Fibroblast of lung (primary cell): ENCODE data around the gene ZNF76. TPM values are rescaled to one million over a fixed set of nuclear protein-coding genes. Genes with fewer than 3 reads are reported as not detected.

ENCODE experiments used
- DNase-seq, 2 donors: peaks; one replicate each; pipeline versions ENCODE4 v3.0.0 to v3.0.0-alpha.2; 2010; ENCODE audit warnings: low read depth in 2 of 2
- H2AFZ ChIP-seq: 2 replicates; pipeline ENCODE4 v1.5.1; 2012; ENCODE audit warnings: low read length, control low read depth, inconsistent platforms
- H3K27ac ChIP-seq: 2 replicates; pipeline ENCODE4 v1.5.1; 2011; ENCODE audit warnings: low read length, control low read depth; ENCODE audit not compliant: insufficient read depth
- H3K27me3 ChIP-seq: 2 replicates; pipeline ENCODE4 v1.5.1; 2011; ENCODE audit warnings: mild to moderate bottlenecking, low read length; ENCODE audit not compliant: control insufficient read depth, insufficient read depth
- H3K36me3 ChIP-seq: 2 replicates; pipeline ENCODE4 v1.5.1; 2011; ENCODE audit warnings: low read length; ENCODE audit not compliant: control insufficient read depth, insufficient read depth
- H3K4me1 ChIP-seq: 2 replicates; pipeline ENCODE4 v1.5.1; 2011; ENCODE audit warnings: low read length; ENCODE audit not compliant: control insufficient read depth, insufficient read depth; ENCODE audit errors: extremely low read depth
- H3K4me2 ChIP-seq: 2 replicates; pipeline ENCODE4 v1.5.1; 2011; ENCODE audit warnings: low read length, control low read depth; ENCODE audit not compliant: insufficient read depth; ENCODE audit errors: extremely low read depth
- H3K4me3 ChIP-seq, 4 experiments: fragments of 200-600 bp in 1 of 4; sonication (generic) in 1 of 4; replicated peaks in 1 of 4; 2 replicates each; pipeline ENCODE4 v1.5.1; 2011 to 2016; ENCODE audit warnings: low read length in 4 of 4, low read depth in 3 of 4, mild to moderate bottlenecking in 3 of 4, control low read depth in 2 of 4, inconsistent platforms in 1 of 4, mixed read lengths in 1 of 4; ENCODE audit not compliant: insufficient read depth in 1 of 4; ENCODE audit errors: control extremely low read depth in 1 of 4
- H3K79me2 ChIP-seq: 2 replicates; pipeline ENCODE4 v1.5.1; 2012; ENCODE audit warnings: mild to moderate bottlenecking, low read length, inconsistent platforms; ENCODE audit not compliant: control insufficient read depth, insufficient read depth
- H3K9ac ChIP-seq: 2 replicates; pipeline ENCODE4 v1.5.1; 2011; ENCODE audit warnings: mild to moderate bottlenecking, low read length, control low read depth; ENCODE audit not compliant: insufficient read depth
- H3K9me3 ChIP-seq: 2 replicates; pipeline ENCODE4 v1.5.1; 2012; ENCODE audit warnings: low read depth, low read length; ENCODE audit not compliant: control insufficient read depth, insufficient read depth
- H4K20me1 ChIP-seq: 2 replicates; pipeline ENCODE4 v1.5.1; 2011; ENCODE audit warnings: low read length; ENCODE audit not compliant: control insufficient read depth, insufficient read depth; ENCODE audit errors: extremely low read depth
- CTCF ChIP-seq, 2 donors: IDR thresholded peaks in 1 of 2; conservative IDR thresholded peaks in 1 of 2; 1 replicate in 1 of 2; 2 replicates in 1 of 2; pipeline ENCODE4 v1.5.1; 2011 to 2012; ENCODE audit warnings: low read length in 2 of 2, control low read depth in 1 of 2, inconsistent platforms in 1 of 2, low read depth in 1 of 2, mild to moderate bottlenecking in 1 of 2
- EZH2 ChIP-seq: IDR thresholded peaks from 2 replicates; pipeline ENCODE4 v1.5.1; 2012; ENCODE audit warnings: low read length, control low read depth, mild to moderate bottlenecking; ENCODE audit errors: missing control alignments
- polyA plus RNA-seq, 2 donors: library from polyadenylated mRNA; depleted of rRNA in 1 of 2; stranded (reverse) in 1 of 2; unstranded in 1 of 2; fragments of >200 nt; gene quantifications; 2 replicates each; pipeline ENCODE4 v1.2.1, GENCODE V29; 2011 to 2012; ENCODE audit warnings: missing spikeins in 1 of 2
- total RNA-seq: library from RNA; depleted of rRNA; stranded (reverse); fragments of >200 nt; gene quantifications from 2 replicates; pipeline ENCODE4 v1.2.1, GENCODE V29; 2014

Gene ZNF76
- total and polyA plus RNA-seq, 2 donors (not counting 1 experiment from before 2014, with no cell fraction given) = 9.6 to 19.5 TPM

- no peak overlapping the region for H3K4me3 ChIP-seq
- no peak overlapping the region for H2AFZ ChIP-seq
- DNase-seq = peak in 1 of 2 donors; percentile 27
- no peaks in the 10 kb centered on the region for H3K4me1 ChIP-seq
- no peak overlapping the region for H3K27ac ChIP-seq
- no peaks in the 10 kb centered on the region for H4K20me1 ChIP-seq
- no peaks in the 10 kb centered on the region for H3K9me3 ChIP-seq
- H3K27me3 ChIP-seq = no peaks in the 10 kb centered on the region
- no peak overlapping the region for H3K9ac ChIP-seq
- no peak overlapping the region for H3K4me2 ChIP-seq
- TF ChIP-seq EZH2 = no peak
- no peak for TF ChIP-seq CTCF (conservative IDR thresholded peaks at IDR 0.05 in 1 of 2, IDR thresholded peaks at IDR 0.05 in 1 of 2; ENCODE audit: low read depth in 1 of 2, low read length in 2 of 2)
- no peaks in the 10 kb centered on the region for H3K36me3 ChIP-seq
- no peaks in the 10 kb centered on the region for H3K79me2 ChIP-seq
These were observed 20.7 kb upstream of the ZNF76 start for GRCh38 chr6:35238843-35239289.

- no peak overlapping the region for H3K4me3 ChIP-seq
- TF ChIP-seq CTCF (conservative IDR thresholded peaks at IDR 0.05 in 1 of 2, IDR thresholded peaks at IDR 0.05 in 1 of 2; ENCODE audit: low read depth in 1 of 2, low read length in 2 of 2) = no peak
- TF ChIP-seq EZH2 = no peak
- no peak for DNase-seq
- no peak overlapping the region for H3K9ac ChIP-seq
- H3K4me1 ChIP-seq = no peaks in the 10 kb centered on the region
- no peak overlapping the region for H3K4me2 ChIP-seq
- no peaks in the 10 kb centered on the region for H3K27me3 ChIP-seq
- no peak overlapping the region for H2AFZ ChIP-seq
- no peaks in the 10 kb centered on the region for H3K79me2 ChIP-seq
- no peaks in the 10 kb centered on the region for H3K9me3 ChIP-seq
- no peaks in the 10 kb centered on the region for H3K36me3 ChIP-seq
- no peaks in the 10 kb centered on the region for H4K20me1 ChIP-seq
- no peak overlapping the region for H3K27ac ChIP-seq
These were observed 20.0 kb upstream of the ZNF76 start for GRCh38 chr6:35239581-35239980.

GRCh38 chr6:35240838-35241801, 18.4 kb upstream of the ZNF76 start:
- Histone ChIP-seq H3K27ac (no peak overlapping the region), H3K4me2 (no peak overlapping the region), H3K36me3 (no peaks in the 10 kb centered on the region), H3K79me2 (no peaks in the 10 kb centered on the region), H3K27me3 (no peaks in the 10 kb centered on the region), H4K20me1 (no peaks in the 10 kb centered on the region), H2AFZ (no peak overlapping the region), H3K9me3 (no peaks in the 10 kb centered on the region), H3K4me1 (no peaks in the 10 kb centered on the region), H3K4me3 (no peak overlapping the region), H3K9ac (no peak overlapping the region)
- DNase-seq = peak; percentile 19 to 44
- TF ChIP-seq EZH2 = no peak
- peak; percentile 94 to 96 for TF ChIP-seq CTCF (conservative IDR thresholded peaks at IDR 0.05 in 1 of 2, IDR thresholded peaks at IDR 0.05 in 1 of 2; ENCODE audit: low read depth in 1 of 2, low read length in 2 of 2)
